ENCODE results near the gene LCE1F. TPM values are rescaled to one million over a fixed set of nuclear protein-coding genes. Genes with fewer than 3 reads are reported as not detected.

LCE1F gene
- total RNA-seq, 1 experiment from 2014 or later = not detected

DNA sequence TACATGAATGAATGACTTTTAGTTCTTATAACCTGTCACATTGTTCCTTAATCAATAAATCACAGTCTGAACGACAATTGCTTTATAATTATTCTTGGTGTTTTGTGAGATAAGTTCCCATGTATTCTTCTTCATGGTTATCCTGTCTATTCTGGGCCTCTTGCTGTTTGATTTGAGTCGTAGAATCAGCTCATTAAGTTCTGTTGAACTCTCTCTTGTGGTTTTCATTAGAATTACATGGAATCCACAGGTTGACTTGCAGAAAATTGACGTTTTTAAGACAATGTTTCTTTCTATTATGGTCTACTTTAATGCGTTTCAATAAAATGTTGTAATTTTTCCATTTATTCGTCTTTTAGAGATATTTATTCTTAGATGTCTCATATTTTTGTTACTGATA lies 48.4 kb downstream of the LCE1F start (continued):
- TF ChIP-seq, protein P1, sequence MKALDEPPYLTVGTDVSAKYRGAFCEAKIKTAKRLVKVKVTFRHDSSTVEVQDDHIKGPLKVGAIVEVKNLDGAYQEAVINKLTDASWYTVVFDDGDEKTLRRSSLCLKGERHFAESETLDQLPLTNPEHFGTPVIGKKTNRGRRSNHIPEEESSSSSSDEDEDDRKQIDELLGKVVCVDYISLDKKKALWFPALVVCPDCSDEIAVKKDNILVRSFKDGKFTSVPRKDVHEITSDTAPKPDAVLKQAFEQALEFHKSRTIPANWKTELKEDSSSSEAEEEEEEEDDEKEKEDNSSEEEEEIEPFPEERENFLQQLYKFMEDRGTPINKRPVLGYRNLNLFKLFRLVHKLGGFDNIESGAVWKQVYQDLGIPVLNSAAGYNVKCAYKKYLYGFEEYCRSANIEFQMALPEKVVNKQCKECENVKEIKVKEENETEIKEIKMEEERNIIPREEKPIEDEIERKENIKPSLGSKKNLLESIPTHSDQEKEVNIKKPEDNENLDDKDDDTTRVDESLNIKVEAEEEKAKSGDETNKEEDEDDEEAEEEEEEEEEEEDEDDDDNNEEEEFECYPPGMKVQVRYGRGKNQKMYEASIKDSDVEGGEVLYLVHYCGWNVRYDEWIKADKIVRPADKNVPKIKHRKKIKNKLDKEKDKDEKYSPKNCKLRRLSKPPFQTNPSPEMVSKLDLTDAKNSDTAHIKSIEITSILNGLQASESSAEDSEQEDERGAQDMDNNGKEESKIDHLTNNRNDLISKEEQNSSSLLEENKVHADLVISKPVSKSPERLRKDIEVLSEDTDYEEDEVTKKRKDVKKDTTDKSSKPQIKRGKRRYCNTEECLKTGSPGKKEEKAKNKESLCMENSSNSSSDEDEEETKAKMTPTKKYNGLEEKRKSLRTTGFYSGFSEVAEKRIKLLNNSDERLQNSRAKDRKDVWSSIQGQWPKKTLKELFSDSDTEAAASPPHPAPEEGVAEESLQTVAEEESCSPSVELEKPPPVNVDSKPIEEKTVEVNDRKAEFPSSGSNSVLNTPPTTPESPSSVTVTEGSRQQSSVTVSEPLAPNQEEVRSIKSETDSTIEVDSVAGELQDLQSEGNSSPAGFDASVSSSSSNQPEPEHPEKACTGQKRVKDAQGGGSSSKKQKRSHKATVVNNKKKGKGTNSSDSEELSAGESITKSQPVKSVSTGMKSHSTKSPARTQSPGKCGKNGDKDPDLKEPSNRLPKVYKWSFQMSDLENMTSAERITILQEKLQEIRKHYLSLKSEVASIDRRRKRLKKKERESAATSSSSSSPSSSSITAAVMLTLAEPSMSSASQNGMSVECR (CRISPR knock-in tag; IDR thresholded peaks at IDR 0.05; ENCODE audit: borderline replicate concordance) = no peak
- TF ChIP-seq, protein P2, sequence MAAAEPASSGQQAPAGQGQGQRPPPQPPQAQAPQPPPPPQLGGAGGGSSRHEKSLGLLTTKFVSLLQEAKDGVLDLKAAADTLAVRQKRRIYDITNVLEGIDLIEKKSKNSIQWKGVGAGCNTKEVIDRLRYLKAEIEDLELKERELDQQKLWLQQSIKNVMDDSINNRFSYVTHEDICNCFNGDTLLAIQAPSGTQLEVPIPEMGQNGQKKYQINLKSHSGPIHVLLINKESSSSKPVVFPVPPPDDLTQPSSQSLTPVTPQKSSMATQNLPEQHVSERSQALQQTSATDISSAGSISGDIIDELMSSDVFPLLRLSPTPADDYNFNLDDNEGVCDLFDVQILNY (CRISPR knock-in tag; IDR thresholded peaks at IDR 0.05) = no peak
- no peak for TF ChIP-seq CREM (CRISPR knock-in tag; IDR thresholded peaks at IDR 0.05)
- TF ChIP-seq MYBL2 (CRISPR knock-in tag; IDR thresholded peaks at IDR 0.05) = no peak

DNA sequence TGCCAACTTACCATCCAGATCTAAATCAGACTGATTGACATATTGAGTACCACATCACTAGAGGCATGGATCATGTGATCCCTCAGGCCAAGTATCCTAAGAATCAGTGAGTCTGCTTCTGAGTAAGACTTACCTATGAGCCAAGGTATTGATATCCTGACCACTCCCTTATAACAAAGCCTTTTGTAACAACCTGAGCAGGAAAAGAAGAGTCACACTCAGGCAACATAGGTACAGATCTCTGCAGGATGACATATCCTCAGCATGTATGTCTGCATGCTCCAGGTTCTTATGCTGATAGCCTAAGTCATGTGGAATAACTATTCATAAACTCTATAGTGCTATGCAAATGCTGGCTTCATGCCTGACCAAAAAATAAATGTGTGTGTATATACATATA lies 50.0 kb downstream of the LCE1F start:
- peaks cover 52% of the 10 kb centered on the region for H3K36me3 Mint-ChIP-seq
- H3K27me3 Mint-ChIP-seq (ENCODE audit: low read depth) = peaks cover 11% of the 10 kb centered on the region
- ATAC-seq (no peak), DNase-seq (ENCODE audit: low spot score) (no peak)
- CTCF ChIA-PET = no interaction called here
- TF ChIP-seq SMAD3 (CRISPR knock-in tag; IDR thresholded peaks at IDR 0.05; ENCODE audit: borderline replicate concordance) = no peak
- no peak for TF ChIP-seq PRRX2 (CRISPR knock-in tag; IDR thresholded peaks at IDR 0.05)
- TF ChIP-seq EMX1 (CRISPR knock-in tag; IDR thresholded peaks at IDR 0.05) = no peak
- TF ChIP-seq ZNF423 (CRISPR knock-in tag; IDR thresholded peaks at IDR 0.05) = no peak
- TF ChIP-seq, protein P3, sequence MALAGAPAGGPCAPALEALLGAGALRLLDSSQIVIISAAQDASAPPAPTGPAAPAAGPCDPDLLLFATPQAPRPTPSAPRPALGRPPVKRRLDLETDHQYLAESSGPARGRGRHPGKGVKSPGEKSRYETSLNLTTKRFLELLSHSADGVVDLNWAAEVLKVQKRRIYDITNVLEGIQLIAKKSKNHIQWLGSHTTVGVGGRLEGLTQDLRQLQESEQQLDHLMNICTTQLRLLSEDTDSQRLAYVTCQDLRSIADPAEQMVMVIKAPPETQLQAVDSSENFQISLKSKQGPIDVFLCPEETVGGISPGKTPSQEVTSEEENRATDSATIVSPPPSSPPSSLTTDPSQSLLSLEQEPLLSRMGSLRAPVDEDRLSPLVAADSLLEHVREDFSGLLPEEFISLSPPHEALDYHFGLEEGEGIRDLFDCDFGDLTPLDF (CRISPR knock-in tag; IDR thresholded peaks at IDR 0.05) = no peak
- no peak for TF ChIP-seq ZNF317 (CRISPR knock-in tag; IDR thresholded peaks at IDR 0.05; ENCODE audit: borderline replicate concordance, low read depth)
- TF ChIP-seq, protein P4, sequence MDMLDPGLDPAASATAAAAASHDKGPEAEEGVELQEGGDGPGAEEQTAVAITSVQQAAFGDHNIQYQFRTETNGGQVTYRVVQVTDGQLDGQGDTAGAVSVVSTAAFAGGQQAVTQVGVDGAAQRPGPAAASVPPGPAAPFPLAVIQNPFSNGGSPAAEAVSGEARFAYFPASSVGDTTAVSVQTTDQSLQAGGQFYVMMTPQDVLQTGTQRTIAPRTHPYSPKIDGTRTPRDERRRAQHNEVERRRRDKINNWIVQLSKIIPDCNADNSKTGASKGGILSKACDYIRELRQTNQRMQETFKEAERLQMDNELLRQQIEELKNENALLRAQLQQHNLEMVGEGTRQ (CRISPR knock-in tag; IDR thresholded peaks at IDR 0.05) = no peak
- no peak for TF ChIP-seq IRF2 (CRISPR knock-in tag; IDR thresholded peaks at IDR 0.05; ENCODE audit: borderline replicate concordance, low read depth)
- TF ChIP-seq ZNF263 (CRISPR knock-in tag; IDR thresholded peaks at IDR 0.05; ENCODE audit: low read depth) = no peak
- no peak for TF ChIP-seq ZBTB21 (CRISPR knock-in tag; IDR thresholded peaks at IDR 0.05; ENCODE audit: borderline replicate concordance)
- TF ChIP-seq KAT7 (CRISPR knock-in tag; IDR thresholded peaks at IDR 0.05; ENCODE audit: borderline replicate concordance) = no peak
- no peak for TF ChIP-seq NR2C2 (CRISPR knock-in tag; IDR thresholded peaks at IDR 0.05)
- no peak for TF ChIP-seq CREM (CRISPR knock-in tag; IDR thresholded peaks at IDR 0.05)
- no peak for TF ChIP-seq GABPB1 (CRISPR knock-in tag; IDR thresholded peaks at IDR 0.05)
- TF ChIP-seq FOXK1 (CRISPR knock-in tag; IDR thresholded peaks at IDR 0.05) = no peak
- H3K4me3 Mint-ChIP-seq = no peak overlapping the region
- peaks cover 68% of the 10 kb centered on the region for H3K9me3 Mint-ChIP-seq
- H3K27ac Mint-ChIP-seq = no peak overlapping the region
- POLR2A ChIA-PET = no interaction called here
- no peaks in the 10 kb centered on the region for H3K4me1 Mint-ChIP-seq

Other genes starting within 250 kb of the LCE1F start
- not detected in 3 replicates for gene LCE3E, start 208.4 kb upstream of the LCE1F start, total RNA-seq (2021)
- not detected in 3 replicates for gene LCE3D, start 194.6 kb upstream of the LCE1F start, total RNA-seq (2021)
- not detected in 3 replicates for gene LCE3C, start 174.9 kb upstream of the LCE1F start, total RNA-seq (2021)
- gene LCE3B, start 161.3 kb upstream of the LCE1F start, total RNA-seq (2021) = not detected in 3 replicates
- gene LCE3A, start 152.0 kb upstream of the LCE1F start, total RNA-seq (2021) = not detected in 3 replicates
- not detected in 3 replicates for gene LCE2D, start 111.8 kb upstream of the LCE1F start, total RNA-seq (2021)
- not detected in 3 replicates for gene LCE2C, start 99.9 kb upstream of the LCE1F start, total RNA-seq (2021)
- gene LCE2B, start 89.0 kb upstream of the LCE1F start, total RNA-seq (2021) = not detected in 3 replicates
- gene LCE2A, start 76.8 kb upstream of the LCE1F start, total RNA-seq (2021) = not detected in 3 replicates
- gene LCE4A, start 67.0 kb upstream of the LCE1F start, total RNA-seq (2021) = not detected in 3 replicates
- gene KPRP, start 17.1 kb upstream of the LCE1F start, total RNA-seq (2021) = not detected in 3 replicates
- gene LCE1E, start 11.1 kb downstream of the LCE1F start, total RNA-seq (2021) = not detected in 3 replicates
- not detected in 3 replicates for gene LCE1D, start 21.6 kb downstream of the LCE1F start, total RNA-seq (2021)
- not detected in 3 replicates for gene LCE1C, start 31.5 kb downstream of the LCE1F start, total RNA-seq (2021)
- gene LCE1B, start 36.8 kb downstream of the LCE1F start, total RNA-seq (2021) = not detected in 3 replicates
- gene LCE1A, start 52.3 kb downstream of the LCE1F start, total RNA-seq (2021) = not detected in 3 replicates
- not detected in 3 replicates for gene LCE6A, start 67.7 kb downstream of the LCE1F start, total RNA-seq (2021)
- gene LCE7A, start 84.9 kb downstream of the LCE1F start, total RNA-seq (2021) = not detected in 3 replicates
- gene SMCP, start 103.2 kb downstream of the LCE1F start, total RNA-seq (2021) = not detected in 3 replicates
- not detected in 3 replicates for gene IVL, start 133.4 kb downstream of the LCE1F start, total RNA-seq (2021)
- gene SPRR5, start 172.1 kb downstream of the LCE1F start, total RNA-seq (2021) = not detected in 3 replicates
- not detected in 3 replicates for gene SPRR4, start 195.5 kb downstream of the LCE1F start, total RNA-seq (2021)
- not detected in 3 replicates for gene SPRR1A, start 208.9 kb downstream of the LCE1F start, total RNA-seq (2021)
- not detected in 3 replicates for gene SPRR3, start 226.6 kb downstream of the LCE1F start, total RNA-seq (2021)

Measured in WTC11 (cell line).